C4-2B (cell line): ENCODE data around the gene KMT2B.

Experiments
- CTCF ChIP-seq: fragments of 450-650 bp; conservative IDR thresholded peaks from 2 replicates; pipeline ENCODE4 v1.5.1; 2017; ENCODE audit warnings: mild to moderate bottlenecking
- ZFX ChIP-seq: fragments of 450-650 bp; IDR thresholded peaks from 2 replicates; pipeline ENCODE4 v1.6.1; 2017

GRCh38 chr19:35780717-35781116 is 62.9 kb downstream of the KMT2B start:
- TF ChIP-seq CTCF = no peak
- no peak for TF ChIP-seq ZFX
